ENCODE data around the gene WWOX.

Gene WWOX

GRCh38 chr16:78970650-78971049 lies 871.2 kb downstream of the WWOX start:
- no peak for DNase-seq (ENCODE audit: insufficient read length, low spot score)
- FAIRE-seq = no peak
- no peak for TF ChIP-seq CTCF (IDR thresholded peaks at IDR 0.05; ENCODE audit: insufficient read depth, missing control alignments)

GRCh38 chr16:78972006-78972405 lies 872.6 kb downstream of the WWOX start:
- FAIRE-seq (no peak), DNase-seq (ENCODE audit: insufficient read length, low spot score) (no peak)
- no peak for TF ChIP-seq CTCF (IDR thresholded peaks at IDR 0.05; ENCODE audit: insufficient read depth, missing control alignments)

DNA sequence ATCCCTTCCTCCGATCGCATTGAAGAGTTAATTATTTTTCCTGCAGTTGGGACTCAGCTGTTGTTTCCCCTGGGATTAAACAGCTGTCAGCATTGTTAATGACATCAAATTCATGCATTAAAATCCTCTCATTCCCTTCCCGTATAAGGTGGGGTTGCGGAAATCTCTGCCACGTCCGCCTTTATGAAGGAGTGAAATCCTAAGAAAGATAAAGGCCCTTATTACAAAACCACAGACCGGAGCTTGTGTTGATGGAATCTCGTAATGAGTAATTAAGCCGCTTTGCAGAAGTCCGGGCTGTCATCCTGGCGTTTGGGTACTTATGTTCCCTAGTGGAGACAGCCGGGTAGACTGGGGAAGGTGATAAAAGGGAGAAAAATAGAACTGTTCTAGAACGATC lies 873.5 kb downstream of the WWOX start:
- no peak for FAIRE-seq
- DNase-seq (ENCODE audit: insufficient read length, low spot score) = peak; percentile 13
- no peak for TF ChIP-seq CTCF (IDR thresholded peaks at IDR 0.05; ENCODE audit: insufficient read depth, missing control alignments)

- FAIRE-seq = no peak
- TF ChIP-seq CTCF (IDR thresholded peaks at IDR 0.05; ENCODE audit: insufficient read depth, missing control alignments) = no peak
- no peak for DNase-seq (ENCODE audit: insufficient read length, low spot score)
Measured at GRCh38 chr16:78976212-78976611, 876.8 kb downstream of the WWOX start.

DNA sequence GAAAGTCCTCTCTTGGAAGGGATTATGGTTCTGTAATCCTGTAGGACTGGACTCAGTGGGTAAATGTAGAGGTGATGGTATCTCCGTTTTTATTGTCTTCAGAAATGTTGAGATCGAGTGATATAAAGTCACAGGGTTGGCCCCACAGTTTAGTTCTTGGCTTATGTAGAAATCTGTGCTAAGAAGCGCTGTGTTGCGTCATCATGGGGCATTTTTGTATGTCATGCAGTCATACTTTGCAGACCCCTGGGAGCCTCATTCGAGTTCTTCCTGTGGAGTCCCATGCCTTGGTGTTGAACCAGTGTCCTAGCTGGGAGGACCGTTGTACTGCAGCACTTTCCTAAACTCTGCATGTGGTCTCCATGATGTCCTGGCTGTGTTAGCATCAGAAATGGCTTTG lies 881.4 kb downstream of the WWOX start:
- FAIRE-seq = no peak
- no peak for TF ChIP-seq CTCF (IDR thresholded peaks at IDR 0.05; ENCODE audit: insufficient read depth, missing control alignments)
- no peak for DNase-seq (ENCODE audit: insufficient read length, low spot score)

DNA sequence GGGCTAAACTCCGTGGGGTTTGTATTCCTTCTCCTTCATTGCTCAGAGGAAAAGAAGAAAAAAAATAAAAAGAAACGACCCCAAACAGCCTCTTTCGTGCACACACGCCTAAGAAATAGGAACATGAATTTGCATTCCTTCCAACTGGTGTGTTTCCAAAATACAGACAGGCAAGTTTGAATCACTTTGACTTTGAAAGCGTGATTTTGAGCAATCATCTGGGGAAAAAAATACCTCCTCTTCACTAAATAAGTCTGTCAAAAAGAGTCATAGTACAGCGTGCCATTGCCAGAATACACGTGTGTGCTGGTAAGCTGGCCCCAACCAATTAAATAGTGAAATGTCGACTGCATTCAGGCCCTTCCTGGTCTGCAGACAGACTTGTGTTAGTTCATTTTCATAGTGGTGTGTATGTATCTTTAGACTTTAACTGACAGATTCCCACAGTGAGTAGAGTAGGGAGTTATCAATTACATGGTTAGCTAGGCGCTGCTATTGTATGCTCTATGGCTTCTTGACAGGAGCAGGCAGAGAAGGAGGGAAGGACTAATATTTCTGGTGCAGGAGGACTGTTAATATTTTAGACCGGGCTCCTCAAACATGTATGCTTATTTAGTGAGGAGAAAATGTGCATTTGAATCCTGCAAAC lies 882.8 kb downstream of the WWOX start:
- TF ChIP-seq CTCF (IDR thresholded peaks at IDR 0.05; ENCODE audit: insufficient read depth, missing control alignments) = no peak
- DNase-seq (ENCODE audit: insufficient read length, low spot score) (no peak), FAIRE-seq (no peak)

DNA sequence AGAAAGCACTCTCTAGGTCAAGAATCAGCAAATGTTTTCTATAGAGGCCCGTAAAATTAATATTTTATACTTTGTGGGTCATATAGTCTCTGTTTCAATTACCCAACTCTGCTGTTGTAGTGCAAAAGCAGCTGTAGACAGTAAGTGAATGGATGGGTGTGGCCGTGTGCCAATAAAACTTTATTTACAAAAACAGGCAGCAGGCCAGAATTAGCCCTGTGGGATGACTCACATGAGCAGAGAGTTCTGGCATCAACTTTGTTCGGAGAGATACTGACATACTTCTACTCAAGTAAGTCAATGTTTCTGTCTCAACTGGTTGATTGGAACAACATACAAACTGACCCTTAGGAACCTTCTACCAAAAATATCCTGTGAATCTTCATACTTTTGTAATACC lies 884.9 kb downstream of the WWOX start:
- no peak for FAIRE-seq
- TF ChIP-seq CTCF (IDR thresholded peaks at IDR 0.05; ENCODE audit: insufficient read depth, missing control alignments) = no peak
- DNase-seq (ENCODE audit: insufficient read length, low spot score) = no peak
